Esophagus muscularis mucosa (tissue), 3 donors: ENCODE measurements around the gene LRRC61.

Experiments used
- POLR2A ChIP-seq: fragments of 450-650 bp; IDR thresholded peaks from one replicate; pipeline ENCODE4 v1.6.1; 2017; ENCODE audit warnings: antibody characterized with exemption, moderate library complexity, mild to moderate bottlenecking, low read depth
- TF ChIP-seq, protein P1 (sequence below), 3 experiments: fragments of 200-600 bp in 2 of 3; fragments of 450-650 bp in 1 of 3; sonication (generic) in 2 of 3; IDR thresholded peaks; one replicate each; pipeline ENCODE4 v1.5.1; 2017 to 2019; ENCODE audit warnings: antibody characterized with exemption in 3 of 3, mild to moderate bottlenecking in 2 of 3, moderate library complexity in 1 of 3

DNA sequence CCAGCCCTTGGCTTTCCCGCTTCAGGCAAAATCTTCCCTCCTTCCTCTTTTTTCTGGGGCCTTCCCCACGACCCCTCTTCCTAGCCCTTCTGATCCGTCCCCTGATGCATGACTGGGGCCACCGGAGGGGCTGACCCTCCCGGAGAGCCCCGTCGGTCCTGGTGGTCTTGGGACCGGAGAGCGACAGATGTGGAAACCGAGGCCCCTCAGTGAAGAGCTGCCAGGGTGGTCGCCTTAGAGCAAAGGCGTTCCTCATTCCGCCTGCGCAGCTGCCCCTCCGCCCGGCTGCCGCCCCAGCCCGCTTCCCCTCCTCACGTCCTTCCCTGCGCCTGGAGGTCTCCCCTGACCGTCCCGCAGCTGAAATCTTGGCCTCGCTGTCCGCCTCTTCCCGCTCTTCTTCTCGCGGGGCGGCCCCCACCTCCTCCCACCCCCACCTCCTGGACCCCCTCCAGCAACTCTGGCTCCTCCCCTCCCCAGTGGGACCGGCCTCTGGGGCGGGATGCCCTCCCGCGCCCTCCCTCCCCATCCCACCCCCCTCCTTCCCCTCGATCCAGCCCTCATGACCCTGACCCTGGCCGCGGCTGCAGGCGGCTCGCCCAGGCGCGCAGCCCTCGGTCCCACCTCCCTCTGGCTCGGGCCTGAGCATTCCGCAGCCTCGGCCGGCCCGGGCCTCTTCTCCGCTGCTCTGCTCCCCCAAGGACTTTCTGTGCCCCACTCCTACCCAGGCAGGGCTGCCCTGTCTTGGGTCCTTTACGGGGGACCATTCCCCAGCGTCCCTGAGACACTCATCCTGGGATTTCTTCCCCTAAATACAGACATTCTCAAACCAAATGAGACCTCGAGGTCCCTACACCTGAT is 18.3 kb downstream of the LRRC61 start, which contains the start of gene RARRES2:
- TF ChIP-seq, protein P1, sequence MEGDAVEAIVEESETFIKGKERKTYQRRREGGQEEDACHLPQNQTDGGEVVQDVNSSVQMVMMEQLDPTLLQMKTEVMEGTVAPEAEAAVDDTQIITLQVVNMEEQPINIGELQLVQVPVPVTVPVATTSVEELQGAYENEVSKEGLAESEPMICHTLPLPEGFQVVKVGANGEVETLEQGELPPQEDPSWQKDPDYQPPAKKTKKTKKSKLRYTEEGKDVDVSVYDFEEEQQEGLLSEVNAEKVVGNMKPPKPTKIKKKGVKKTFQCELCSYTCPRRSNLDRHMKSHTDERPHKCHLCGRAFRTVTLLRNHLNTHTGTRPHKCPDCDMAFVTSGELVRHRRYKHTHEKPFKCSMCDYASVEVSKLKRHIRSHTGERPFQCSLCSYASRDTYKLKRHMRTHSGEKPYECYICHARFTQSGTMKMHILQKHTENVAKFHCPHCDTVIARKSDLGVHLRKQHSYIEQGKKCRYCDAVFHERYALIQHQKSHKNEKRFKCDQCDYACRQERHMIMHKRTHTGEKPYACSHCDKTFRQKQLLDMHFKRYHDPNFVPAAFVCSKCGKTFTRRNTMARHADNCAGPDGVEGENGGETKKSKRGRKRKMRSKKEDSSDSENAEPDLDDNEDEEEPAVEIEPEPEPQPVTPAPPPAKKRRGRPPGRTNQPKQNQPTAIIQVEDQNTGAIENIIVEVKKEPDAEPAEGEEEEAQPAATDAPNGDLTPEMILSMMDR (IDR thresholded peaks at IDR 0.05), result no peak
- no peak for TF ChIP-seq POLR2A
